Measurements from ENCODE around the gene TMEFF2.

- TF ChIP-seq POLR2A (IDR thresholded peaks at IDR 0.05): no peak
- no peak for TF ChIP-seq CTCF (IDR thresholded peaks at IDR 0.05)
Observed at GRCh38 chr2:192060161-192060560, 134.6 kb downstream of the TMEFF2 start.
